ENCODE data around the gene MCM6.
"Not testable (repeated sequence)": the region's sequence is repeated elsewhere in the genome, so short reads cannot be mapped to it uniquely, and the experiment has no call there.

The MCM6 gene

DNA sequence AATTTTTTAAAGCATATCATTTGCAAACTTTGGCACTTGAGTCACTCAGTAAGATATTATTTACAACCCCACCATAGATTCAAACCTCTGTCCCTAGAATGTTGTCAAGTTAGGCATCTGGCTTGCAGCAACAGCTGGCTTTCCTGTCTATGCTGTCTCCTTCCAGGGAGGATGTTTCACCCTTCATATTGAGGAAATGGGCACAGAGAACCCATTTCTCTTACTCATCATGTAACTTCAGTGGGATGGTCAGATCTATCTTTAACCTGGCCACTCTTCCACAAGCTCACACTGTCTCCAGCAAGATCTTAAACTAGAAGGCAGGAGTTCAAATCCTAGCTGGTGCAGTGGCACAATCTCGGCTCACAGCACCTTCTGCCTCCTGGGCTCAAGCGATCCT lies 55.1 kb downstream of the MCM6 start:
- DNase-seq (ENCODE audit: low read depth, low spot score), result no peak

DNA sequence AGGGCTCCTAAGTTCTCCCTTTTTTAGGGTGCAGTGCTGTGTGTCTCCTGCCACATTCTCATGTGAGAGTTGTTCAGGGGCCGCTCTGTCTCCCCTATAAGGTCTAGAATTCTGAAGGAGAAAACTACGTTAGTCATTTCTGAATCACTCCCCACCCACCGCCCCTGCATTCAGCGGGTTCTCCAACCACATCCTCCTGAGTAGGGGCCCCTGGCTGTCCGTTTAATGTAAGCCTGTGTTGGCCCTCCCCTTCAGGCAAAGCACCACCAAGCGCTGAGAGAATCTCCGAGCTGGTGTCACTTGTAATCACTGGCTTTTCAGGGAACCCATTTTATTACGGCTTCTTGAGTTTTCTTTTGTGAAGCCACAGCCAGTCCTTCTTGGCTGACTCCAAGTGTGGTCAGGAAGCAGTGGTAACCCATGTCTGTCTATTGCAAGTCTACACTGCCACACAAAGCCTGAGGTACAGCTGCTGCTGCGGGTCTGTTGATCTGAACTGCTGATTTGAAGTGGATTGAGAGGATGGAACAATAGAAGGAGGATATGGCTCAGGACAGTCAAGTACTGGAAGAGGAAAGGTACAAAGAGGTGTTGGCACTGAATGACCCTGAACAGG lies 56.1 kb downstream of the MCM6 start:
- DNase-seq (ENCODE audit: low read depth, low spot score), result peak; percentile 77

DNA sequence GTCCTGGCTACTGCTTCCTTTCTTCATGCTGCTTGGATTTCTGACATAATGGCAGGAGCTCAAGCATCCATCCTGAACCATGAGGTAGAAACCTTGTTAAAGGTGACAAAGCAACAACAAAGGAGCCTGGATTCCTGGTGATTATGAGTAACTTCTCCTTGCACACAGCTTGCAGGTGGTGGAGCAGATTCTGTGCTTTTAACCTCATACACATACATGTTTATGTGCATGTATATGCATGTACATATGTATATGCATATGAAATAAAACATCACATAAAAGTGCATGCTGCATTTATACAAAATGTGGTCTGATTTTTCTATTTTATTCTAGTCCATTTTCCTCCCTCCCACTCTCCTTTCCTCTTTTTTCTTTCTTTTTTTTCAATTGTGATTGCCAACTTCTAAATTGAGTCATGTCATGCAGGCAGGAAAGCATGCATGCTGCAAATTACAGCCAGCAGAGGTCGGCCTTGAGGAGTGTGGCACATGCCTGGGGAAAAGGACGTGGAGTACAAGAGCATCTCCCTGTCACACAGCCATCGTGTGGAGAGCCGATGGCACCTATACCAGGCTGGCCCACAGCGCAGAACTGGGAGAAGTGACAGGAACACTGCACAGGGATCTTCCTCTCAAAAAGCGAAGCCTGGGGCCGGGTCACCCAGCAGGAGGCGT lies 57.2 kb downstream of the MCM6 start:
- no peak for DNase-seq (ENCODE audit: low read depth, low spot score)

DNA sequence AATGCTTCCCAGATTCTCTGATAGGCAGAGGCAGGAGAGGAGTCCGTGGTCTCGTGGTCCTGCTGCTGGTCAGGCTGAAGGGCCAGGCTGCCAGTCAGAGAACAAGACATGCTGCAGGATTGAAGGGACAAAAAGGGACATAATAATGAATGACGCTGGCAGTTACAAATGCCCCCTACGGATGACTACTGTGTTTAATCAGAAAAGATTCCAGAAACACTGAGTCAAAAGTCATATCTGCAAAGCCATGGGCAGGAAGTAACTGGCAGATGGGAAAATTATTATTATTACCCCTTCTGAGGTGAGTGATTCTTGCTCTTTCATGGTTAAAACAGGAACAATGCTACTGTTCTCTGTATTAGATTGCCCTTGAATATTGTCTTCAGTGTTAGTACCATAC lies 58.3 kb downstream of the MCM6 start:
- no peak for DNase-seq (ENCODE audit: low read depth, low spot score)

DNA sequence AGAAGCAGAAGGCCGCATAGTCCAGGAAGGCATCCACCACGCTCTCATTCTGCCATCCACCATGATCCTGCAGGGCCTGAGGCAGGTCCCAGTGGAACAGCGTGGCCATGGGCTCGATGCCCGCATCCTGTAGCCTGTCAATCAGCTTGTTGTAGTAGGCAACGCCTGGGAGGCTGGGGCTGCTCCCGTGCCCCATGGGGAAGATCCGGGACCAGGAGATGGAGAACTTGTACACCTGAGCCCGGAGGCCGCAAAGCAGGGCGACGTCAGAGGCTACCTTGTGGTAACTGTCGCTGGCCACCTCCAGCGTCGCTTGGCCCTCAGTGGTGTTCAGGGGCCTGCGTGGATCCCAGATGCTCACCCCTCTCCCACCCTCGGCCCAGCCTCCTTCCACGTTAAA lies 58.8 kb downstream of the MCM6 start:
- DNase-seq (ENCODE audit: low read depth, low spot score), result no peak

DNA sequence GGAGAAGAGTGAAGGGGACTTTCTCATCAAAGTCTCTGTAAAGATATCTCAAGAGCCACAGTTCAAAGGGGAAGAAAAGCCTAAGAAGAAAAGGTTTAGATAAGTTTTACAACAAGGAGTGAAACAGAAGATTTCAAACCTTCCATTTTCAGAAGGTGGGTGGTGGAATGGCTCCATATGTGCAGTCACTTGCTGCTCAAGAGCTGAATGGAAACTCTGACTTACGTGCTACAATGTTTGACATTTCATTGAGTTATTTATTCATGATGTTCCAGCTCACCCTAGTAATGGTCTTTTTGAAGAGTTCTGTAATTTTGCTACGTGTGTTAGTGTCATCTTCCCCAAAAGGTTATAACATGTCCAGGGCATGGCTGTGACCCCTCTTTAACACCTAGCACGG lies 61.0 kb downstream of the MCM6 start:
- DNase-seq (ENCODE audit: low read depth, low spot score), result no peak

DNA sequence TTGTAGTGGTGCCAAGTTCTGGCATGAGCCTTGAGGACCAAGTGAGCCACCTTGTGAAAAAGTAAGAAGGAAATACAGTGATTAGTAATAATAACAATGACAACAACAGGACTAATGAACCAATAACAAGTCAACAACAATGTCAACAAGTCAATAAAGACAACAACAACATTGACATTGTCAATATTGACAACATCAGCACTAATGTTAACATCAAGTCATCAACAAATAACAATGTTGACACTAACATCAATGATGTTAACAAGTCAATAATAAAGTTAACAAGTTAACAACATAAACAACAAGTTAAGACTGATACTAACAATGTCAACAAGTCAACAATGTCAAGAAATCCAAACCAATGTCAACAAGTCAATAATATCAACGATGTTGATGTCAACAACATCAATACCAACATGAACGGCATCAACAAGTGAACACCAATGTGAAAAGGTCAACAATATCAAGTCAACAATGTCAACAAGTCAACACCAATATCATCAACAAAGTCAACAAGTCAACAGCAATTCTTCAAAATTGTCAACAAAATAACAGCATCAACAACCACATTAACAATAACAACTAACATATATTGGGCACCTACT lies 63.2 kb downstream of the MCM6 start:
- no peak for DNase-seq (ENCODE audit: low read depth, low spot score)

DNA sequence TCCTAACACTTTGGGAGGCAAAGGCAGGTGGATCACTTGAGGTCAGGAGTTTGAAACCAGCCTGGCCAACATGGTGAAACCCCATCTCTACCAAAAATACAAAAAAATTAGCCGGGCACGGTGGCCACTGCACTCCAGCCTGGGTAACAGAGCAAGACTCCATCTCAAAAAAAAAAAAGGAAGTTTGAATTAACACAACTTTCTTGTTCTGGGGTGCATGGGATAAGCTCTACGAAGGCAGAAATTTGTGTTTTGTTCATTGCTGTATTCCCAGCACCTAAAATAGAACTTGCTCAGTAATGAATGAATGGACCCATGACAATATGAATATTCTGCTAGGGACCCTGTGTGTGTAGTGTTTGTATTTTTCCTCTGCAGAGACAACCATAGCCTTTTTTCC lies 68.4 kb downstream of the MCM6 start:
- DNase-seq (ENCODE audit: low read depth, low spot score), result not testable (repeated sequence)

DNA sequence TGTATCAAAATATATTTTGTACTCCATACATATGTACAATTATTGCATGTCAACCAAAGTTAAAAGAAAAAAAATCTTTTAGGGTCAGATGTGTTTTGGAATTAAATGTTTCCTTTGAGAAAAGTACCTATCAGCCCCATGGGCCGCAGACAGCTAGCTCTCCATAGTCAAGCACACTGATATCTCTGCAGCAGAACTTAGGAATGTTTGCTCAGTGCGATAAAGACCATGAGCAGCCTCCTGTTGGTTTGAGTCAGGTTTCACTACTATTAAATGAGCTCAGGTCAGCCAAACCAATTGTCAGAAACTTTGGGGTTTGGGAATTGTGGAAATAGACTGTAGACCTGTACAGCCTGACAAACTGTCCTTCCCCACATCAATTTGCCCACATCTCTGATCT lies 73.0 kb downstream of the MCM6 start:
- no peak for DNase-seq (ENCODE audit: low read depth, low spot score)

DNA sequence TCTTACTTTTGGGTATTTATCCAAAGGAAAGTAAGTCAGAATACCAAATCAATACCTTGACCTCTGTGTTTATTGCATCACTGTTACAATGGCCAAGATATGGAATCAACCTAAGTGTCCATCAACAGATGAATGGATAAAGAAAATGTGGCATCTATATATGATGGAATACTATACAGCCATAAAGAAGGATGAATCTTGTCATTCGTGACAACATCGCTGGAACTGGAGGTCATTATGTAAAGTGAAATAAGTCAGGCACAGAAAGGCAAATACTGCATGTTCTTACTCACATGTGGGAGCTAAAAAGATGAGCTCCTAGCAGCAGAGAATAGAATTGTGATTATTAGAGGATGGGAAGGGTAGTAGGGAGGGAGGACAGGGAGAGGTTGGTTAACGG lies 73.9 kb downstream of the MCM6 start:
- DNase-seq (ENCODE audit: low read depth, low spot score), result no peak

DNA sequence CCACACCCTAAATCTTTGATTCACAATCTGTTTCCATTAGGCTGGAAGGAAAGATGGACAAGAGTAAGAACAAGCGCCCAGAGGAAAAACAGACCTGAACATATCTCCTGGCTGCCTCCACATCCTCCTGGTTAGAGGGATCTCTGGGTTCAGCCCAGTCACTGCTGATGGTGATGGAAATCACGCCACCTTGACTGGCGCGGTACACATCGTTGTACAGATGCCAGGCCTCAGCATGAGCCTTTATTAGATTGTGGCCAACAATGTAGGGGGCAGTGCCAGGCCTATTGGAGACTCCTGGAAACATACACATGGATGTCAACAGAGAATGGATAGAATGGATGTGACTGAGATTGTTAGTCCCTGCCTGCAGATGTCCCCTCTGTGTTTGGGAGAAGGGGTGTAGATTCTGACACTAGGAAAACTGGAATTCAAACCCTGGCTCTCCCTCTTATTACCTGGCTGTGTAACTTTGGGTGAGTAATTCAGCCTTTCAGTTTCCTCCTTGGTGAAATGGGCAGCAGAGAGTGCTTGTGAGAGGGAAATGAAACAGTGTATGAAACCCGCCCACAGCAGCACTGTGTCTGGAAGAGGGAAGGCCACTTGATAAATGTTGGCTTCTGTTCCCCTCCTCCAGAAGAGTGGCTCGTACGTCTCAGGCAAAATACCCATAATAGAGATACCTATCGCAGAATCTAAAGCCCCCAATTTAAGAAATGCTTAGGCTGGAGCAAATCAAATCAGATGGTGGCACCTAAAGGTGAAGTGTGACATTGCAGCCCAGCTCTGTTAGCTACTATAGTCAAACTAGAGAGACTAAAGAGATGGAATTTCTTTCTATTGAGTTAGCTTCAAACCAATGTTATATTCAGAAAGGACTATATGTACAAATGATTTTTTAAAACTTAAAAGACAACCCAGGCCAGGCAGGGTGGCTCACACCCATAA lies 75.5 kb downstream of the MCM6 start:
- DNase-seq (ENCODE audit: low read depth, low spot score), result no peak

DNA sequence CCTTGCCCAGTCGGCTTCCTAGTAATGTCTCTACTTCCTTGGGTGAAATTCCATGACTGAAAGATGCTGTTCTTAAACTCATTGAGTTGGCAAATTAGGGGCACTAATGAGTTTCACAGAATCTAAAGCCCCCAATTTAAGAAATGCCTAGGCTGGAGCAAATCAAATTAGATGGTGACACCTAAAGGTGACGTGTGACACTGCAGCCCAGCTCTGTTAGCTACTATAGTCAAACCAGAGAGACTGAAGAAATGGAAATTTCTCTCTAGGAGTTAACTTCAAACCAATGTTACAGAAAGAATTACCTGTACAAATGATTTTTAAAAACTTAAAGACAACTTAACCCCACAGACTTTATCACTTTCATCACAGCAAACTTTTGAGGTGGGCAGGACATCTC lies 76.5 kb downstream of the MCM6 start:
- DNase-seq (ENCODE audit: low read depth, low spot score), result no peak

DNA sequence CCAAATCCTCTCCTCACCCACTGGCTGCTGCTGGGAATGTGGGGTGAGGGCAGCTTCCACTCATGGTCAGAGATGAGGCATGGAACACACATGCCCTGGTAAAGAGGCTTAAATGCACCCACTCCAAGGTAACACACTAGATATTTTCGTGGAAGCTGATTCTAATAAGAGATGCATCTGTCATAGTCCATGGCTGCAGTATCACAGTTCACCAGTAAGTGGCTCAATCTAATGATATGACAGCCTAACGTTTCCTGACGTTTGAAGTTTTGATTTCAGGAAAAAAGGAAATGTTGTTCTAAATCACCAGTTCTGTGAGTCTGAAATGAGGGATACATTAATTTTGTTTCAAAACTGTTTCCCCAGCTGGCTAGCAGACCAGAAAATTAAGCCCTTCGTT lies 77.5 kb downstream of the MCM6 start:
- no peak for DNase-seq (ENCODE audit: low read depth, low spot score)

DNA sequence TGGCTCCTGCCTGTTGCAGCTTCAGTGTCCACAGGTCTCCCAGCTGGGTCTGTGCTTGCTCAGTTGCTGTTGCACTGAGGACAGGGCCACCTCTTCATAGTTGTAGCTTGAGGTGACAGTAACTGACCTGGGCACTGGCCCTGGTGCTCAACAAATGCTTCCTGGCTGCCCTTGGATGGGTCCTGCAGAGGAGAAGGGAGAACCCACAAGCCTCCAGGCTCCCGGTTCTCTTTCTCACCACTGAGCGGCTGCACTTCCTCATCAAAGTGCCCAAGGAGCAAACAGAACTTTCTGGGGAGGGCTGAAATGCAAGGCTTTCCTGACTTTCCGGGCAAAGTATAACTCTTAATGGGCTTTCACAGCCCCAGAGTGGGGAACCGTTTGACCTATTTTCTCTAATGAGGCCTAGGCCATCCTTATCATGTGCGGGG lies 78.0 kb downstream of the MCM6 start:
- DNase-seq (ENCODE audit: low read depth, low spot score), result no peak

DNA sequence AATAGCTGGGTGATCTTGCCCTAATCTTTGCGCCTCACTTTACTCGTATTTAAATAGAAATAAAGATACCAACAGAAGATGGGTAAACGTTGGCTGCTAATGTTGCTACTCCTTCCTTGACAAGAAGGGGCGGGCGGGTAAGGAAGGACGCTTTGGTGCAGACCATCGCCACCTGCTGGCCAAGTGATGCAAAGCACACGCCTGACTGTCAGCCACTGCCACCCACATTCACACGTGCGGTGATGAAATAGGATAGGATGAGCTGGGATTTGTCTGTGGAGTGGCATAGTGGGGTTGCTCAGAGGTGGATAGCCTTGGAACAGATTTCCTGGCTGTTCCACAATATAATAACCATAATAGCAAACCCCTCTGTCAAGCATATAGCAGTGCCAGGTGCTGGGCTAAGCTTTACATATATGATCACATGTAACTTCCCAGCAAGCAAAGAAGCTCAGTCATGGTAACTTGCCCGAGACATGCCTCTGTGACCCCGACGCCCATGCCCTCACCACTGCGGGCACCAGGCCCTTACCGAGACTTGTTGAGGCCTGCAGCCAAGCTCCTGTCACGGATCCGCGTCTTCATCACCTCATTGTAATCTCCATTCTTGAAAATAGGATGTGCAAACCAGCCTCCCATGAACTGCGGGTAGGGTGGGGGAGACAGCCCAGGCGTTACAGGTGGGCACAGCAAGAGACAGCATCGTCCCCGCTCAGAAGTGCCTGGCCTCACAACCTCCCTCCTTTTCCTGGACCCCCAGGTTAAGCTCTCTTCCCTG lies 78.6 kb downstream of the MCM6 start:
- peak; percentile 61 for DNase-seq (ENCODE audit: low read depth, low spot score)

DNA sequence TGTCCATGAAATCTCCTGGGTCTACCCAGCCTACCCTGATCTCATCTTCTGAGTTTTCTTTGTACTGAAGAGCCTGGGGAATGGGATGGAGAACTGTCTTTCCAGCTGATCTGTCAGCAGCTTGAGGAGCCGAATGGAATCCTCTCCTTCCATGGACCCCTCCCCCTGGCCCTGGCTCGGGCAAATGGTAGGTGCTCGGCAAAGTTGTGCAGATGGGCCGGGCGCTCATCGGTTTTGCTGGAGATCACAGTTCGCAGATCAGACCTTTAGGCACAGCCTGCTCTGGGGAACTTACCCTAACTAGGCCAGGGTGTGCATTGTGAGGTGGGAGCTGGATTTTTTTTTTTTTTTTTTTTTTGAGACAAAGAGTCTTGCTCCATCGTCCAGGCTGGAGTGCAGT lies 79.6 kb downstream of the MCM6 start:
- DNase-seq (ENCODE audit: low read depth, low spot score), result no peak

DNA sequence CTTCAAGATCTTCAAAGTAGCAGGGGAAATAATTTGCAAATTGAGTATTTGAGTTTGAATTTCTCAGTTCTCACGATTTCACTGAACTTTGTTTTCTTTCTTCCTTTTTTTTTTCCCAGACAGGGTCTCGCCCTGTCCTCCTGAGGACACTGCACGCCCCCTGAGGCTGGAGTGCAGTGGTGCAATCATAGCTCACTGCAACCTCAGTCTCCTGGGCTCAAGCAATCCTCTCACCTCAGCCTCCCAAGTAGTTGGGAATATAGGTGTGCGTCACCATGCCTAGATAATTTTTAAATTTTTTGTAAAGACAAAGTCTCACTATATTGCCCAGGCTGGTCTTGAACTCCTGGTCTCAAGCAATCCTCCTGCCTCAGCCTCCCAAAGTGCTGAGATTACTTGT lies 80.6 kb downstream of the MCM6 start:
- DNase-seq (ENCODE audit: low read depth, low spot score), result not testable (repeated sequence)

DNA sequence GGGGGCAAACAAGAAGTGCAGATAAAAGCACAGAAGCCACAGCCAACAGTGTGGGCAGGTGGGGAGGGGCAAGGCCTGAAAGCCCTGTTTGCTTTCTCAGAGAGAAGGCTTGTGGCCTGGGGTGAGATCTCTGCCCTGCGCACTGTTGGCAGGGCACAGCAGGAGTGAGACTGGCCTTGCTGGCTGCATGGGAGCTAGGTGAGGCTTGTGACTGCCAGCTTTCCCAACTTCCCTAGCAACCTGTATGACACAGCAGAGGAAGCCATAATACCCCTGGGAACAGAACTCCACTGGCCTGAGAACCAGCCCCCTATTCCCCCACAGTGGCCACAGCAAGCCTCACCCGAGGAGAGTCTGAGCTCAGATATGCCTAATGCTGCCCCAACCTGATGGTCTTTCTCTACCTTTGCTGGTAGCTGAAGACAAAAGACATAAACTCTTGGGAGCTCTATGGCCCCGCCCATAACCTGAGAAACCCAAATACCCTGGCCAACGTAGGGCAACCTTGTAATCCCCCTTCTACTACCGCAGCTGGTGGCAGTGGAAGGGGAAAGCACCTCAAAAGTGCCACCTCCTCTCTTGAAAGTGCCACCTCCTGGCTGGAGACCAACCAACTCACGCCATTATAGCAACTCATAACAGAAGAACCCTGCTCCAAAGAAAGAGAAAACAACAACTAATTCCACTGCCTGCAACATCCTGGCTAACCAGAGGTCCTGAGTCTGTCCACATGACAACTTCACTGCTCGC lies 83.7 kb downstream of the MCM6 start:
- DNase-seq (ENCODE audit: low read depth, low spot score), result no peak

DNA sequence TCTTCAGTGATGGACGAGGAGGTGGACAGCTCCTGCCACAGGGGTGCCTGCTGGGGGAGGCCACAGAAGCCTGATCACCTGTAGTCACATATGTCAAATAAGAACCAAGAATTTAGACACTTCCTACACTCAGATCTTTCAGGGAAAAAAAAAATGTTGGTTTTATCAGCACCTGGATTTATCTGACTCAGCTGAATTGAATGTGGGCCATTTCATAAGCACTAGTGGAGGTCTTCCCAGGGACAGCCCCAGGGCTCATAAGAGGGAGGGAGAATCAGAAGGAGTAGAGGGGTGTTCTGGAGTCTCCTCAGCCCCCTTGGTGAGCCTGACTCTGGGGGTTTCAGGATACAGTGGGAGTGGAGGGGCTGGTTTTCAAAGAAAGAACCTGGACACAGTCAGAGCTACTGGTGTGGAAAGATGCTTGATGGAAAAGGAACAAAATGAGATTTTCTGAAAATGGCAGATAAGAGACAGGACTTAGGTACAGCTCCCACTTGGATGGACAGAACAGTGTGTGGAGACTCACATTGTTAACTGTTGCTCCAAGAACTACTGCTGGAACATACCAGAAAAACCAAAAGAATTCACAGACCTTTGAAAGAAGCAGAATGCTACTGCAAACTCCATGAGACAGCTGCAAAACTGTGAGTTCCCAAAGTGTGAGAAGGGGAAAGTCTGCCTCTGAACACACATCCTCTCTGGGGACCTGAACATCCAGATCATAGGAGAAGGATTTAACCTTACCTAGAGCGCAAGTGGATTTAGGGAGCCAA lies 84.6 kb downstream of the MCM6 start:
- no peak for DNase-seq (ENCODE audit: low read depth, low spot score)

DNA sequence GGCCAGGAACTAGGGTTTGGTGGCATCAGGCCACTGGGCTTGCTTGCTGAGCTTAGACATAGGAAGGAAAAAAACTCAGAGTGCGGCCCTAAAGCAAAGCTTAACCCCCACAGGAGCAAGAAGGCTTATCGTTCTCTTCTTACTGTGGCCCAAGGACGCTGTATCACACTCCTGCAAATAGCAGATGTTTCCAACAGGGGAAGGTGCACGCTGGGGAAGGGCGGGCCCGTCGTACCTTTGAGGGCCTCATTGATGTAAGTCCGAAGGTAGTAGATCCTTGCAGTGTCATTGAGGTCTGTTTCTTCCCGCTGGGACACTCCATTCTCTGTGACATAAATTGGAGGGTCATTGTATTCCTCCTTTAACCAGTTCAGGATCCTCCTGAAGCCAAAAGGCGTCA lies 85.8 kb downstream of the MCM6 start:
- DNase-seq (ENCODE audit: low read depth, low spot score), result no peak
